Cardiac fibroblast (primary cell): Measurements from ENCODE around the gene TTC38.
"Not testable (repeated sequence)": the region's sequence is repeated elsewhere in the genome, so short reads cannot be mapped to it uniquely, and the experiment has no call there.

Source experiments
- DNase-seq, 2 donors: peaks; one replicate each; pipeline versions ENCODE4 v3.0.0 to v3.0.0-alpha.2; 2010; ENCODE audit warnings: low read depth in 2 of 2
- H3K4me3 ChIP-seq, 2 donors: replicated peaks in 1 of 2; 1 replicate in 1 of 2; 2 replicates in 1 of 2; pipeline ENCODE4 v1.5.1; 2011; ENCODE audit warnings: low read depth in 2 of 2, low read length in 2 of 2, mild to moderate bottlenecking in 2 of 2, moderate library complexity in 1 of 2
- CTCF ChIP-seq: IDR thresholded peaks from one replicate; pipeline ENCODE4 v1.5.1; 2011; ENCODE audit warnings: low read depth, mild to moderate bottlenecking, low read length, inconsistent platforms

The TTC38 gene

GRCh38 chr22:46263216-46263590 is 4.6 kb upstream of the TTC38 start, which contains the start of gene PKDREJ:
TSS of gene PKDREJ (minus strand) at chr22:46263343. CDS start at chr22:46263322, 21 bp downstream.
- no peak for TF ChIP-seq CTCF
- DNase-seq = no peak
- H3K4me3 ChIP-seq = no peak within 1 kb of the TSS

GRCh38 chr22:46264520-46264919 is 3.3 kb upstream of the TTC38 start:
- H3K4me3 ChIP-seq, DNase-seq: not testable (repeated sequence)

DNA sequence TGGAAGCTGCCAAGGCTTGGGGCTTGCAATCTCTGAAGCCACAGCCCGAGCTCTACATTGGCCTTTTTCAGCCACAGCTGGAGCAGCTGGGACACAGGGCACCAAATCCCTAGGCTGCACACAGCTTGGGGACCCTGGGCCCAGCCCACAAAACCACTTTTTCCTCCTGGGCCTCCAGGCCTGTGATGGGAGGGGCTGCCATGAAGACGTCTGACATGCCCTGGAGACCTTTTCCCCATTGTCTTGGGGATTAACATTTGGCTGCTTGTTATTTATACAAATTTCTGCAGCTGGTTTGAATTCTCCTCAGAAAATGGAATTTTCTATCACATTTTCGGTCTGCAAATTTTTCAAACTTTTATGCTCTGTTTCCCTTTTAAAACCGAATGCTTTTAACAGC is 2.2 kb upstream of the TTC38 start:
- H3K4me3 ChIP-seq, DNase-seq: not testable (repeated sequence)

- DNase-seq = no peak
- no peak for TF ChIP-seq CTCF
- no peak overlapping the region for H3K4me3 ChIP-seq
Measured at GRCh38 chr22:46269564-46269963, 1.8 kb downstream of the TTC38 start.

DNA sequence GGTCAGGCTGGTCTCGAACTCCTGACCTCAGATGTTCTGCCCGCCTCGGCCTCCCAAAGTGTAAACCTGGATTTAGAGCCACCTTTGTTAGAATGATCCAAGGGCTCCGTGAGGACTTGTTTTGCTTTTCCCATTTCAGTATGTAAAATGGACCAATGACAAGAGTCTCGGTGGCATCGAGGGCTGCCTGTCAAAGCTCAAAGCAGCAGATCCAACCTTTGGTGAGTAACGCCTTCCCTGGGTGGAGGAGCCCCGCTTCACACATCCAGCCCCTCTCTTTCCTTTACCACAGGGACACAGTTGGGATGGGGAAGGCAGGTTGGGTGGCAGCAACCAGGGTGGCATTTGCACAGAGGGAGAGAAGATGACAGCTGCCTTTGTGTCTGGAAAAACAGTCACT is 4.4 kb downstream of the TTC38 start:
- no peak for DNase-seq
- TF ChIP-seq CTCF = no peak
- H3K4me3 ChIP-seq = no peak overlapping the region

DNA sequence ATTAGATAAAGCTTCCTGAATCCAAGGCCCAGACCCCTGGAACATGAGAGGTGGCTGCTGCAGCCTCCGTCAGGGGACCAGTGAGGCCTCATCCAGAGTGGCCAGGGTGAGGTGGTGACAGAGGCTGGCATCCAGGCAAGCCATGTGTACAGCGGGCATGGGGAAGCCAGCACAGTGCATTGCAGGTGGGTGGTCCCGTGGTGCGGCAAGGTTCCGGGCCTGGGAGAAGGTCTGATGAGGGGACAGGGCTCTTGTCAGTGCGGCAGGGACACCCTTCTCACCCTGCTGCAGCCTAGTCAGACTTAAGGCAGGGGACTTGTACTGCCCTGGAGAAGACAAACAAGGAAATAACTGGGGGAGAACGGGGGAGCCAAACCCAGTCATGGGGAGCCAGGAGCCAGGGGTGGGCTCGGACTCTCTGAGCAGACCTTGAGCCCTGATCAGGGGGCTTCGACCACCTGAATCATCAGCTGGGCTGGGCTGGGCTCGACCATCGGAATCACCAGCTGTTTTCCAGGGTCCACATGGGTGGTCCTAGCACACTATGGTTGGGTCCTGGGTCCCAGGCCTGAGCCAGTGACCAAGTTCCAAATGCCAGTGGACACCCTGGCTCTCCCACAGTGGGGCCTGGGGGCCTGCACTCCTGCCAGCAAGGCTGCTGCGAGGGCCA is 5.1 kb downstream of the TTC38 start:
- no peak overlapping the region for H3K4me3 ChIP-seq
- TF ChIP-seq CTCF = no peak
- DNase-seq = no peak

DNA sequence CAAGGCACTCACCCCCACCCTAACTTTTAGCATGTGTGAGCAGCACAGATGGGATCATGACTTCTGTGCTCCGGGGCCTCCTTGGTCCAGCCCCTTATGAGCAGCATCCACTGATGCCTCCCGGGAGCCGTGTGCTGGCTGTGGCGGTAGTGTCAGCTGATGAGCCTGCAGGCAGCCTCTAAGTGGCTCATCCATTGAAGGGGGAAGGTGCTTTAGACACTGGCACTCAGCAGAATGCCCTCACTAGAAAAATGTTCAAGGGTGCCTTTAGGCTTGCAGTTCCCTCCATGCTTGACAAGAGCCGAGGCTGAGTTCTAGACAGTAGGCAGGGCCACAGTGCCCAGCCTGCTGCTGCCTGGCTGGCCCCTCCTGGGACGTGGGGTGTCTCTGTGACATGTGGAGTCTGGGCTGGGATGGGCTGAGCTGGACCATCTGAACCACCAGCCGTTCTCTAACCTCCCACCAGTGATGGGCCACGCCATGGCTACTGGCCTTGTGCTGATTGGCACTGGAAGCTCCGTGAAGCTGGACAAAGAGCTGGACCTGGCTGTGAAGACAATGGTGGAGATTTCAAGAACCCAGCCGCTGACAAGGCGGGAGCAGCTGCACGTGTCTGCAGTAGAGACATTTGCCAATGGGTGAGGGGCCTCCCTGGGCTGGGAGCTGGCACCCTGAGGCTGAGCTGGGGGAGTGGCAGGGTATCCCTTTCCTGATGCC is 5.8 kb downstream of the TTC38 start:
- DNase-seq = no peak
- TF ChIP-seq CTCF = no peak
- no peak overlapping the region for H3K4me3 ChIP-seq

DNA sequence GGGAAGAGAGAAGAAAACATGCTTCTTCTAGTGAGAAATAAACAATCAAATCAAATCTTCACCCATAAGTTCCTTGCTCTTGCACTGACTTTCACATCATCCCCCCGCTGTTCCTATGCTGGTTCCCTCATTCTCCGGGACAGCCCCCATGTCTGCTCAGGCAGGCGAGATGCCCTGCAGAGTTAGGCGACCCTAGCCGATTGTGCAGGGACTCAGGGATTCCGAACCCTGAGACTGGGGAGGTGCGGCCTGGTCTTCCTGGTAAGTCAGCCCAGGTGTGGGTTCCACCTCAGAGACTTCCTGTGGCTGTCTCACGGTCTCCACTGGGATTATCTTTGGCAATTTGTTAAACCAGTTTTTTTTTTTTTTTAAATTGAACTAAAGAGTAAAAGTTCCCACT is 6.6 kb downstream of the TTC38 start:
- DNase-seq = no peak
- no peak overlapping the region for H3K4me3 ChIP-seq
- TF ChIP-seq CTCF = no peak
